H1 (cell line): ENCODE results near the gene AHSG. TPM values are rescaled to one million over a fixed set of nuclear protein-coding genes. Genes with fewer than 3 reads are reported as not detected.

Experiments
- CBX5 ChIP-seq: fragments of 300-800, 300-1000 bp; sonication (generic); IDR thresholded peaks from 2 replicates; pipeline ENCODE4 v1.7.1; 2016; ENCODE audit warnings: antibody characterized with exemption, low read length, low read depth
- TAF1 ChIP-seq: IDR thresholded peaks from 2 replicates; pipeline ENCODE4 v1.6.1; 2011; ENCODE audit warnings: mild to moderate bottlenecking, low read depth, low read length
- polyA plus RNA-seq, 7 experiments: library from polyadenylated mRNA; depleted of rRNA in 3 of 7; stranded (reverse) in 5 of 7; unstranded in 2 of 7; fragments of >200 nt in 5 of 7; fragments of 200-250 nt in 2 of 7; gene quantifications; 1 replicate in 5 of 7; 2 replicates in 1 of 7; 4 replicates in 1 of 7; pipeline versions ENCODE4 v1.2.1 to v1.2.3, GENCODE V29; 2011 to 2013; ENCODE audit warnings: missing spikeins in 2 of 7, mixed read lengths in 2 of 7
- total RNA-seq: library from RNA; stranded (reverse); fragmentation: NEBNext Ultra II Directional; extraction: Animal tissue kit (Norgen Biotek cat#: 25700); gene quantifications from 2 replicates; pipeline ENCODE4 v1.2.1, GENCODE V29; 2021
- TF ChIP-seq, protein P1 (sequence below): fragments of 300-600 bp; sonication (generic); IDR thresholded peaks from 2 replicates; pipeline ENCODE4 v1.7.1; 2012; ENCODE audit warnings: low read length, moderate library complexity, mild to moderate bottlenecking, inconsistent platforms; ENCODE audit not compliant: insufficient replicate concordance

The AHSG gene
- total and polyA plus RNA-seq, 2 of the 8 experiments (the other 6 are each of a cell fraction or from before 2014, with no cell fraction given): 0.68 to 0.78 TPM

DNA sequence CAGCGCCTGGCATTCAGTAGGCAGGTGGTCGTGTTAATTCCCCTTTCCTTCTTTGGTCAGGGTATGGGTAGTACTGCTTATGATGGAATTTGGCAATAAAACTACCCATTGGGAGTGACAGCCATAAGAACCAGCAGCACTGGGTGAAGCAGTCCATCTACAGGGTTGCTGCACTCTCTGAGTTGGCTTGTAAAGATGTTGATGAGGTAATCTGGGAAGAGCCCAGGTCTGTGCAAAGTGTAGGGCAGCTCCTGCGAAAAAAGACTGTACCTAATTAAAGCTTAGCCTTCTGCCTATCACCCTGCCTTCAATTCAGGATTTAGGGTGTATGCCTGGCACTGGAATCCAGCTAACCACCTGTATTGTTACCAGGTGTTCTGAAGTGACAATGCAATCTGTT is 22.7 kb downstream of the AHSG start (continued):
- TF ChIP-seq, protein P1, sequence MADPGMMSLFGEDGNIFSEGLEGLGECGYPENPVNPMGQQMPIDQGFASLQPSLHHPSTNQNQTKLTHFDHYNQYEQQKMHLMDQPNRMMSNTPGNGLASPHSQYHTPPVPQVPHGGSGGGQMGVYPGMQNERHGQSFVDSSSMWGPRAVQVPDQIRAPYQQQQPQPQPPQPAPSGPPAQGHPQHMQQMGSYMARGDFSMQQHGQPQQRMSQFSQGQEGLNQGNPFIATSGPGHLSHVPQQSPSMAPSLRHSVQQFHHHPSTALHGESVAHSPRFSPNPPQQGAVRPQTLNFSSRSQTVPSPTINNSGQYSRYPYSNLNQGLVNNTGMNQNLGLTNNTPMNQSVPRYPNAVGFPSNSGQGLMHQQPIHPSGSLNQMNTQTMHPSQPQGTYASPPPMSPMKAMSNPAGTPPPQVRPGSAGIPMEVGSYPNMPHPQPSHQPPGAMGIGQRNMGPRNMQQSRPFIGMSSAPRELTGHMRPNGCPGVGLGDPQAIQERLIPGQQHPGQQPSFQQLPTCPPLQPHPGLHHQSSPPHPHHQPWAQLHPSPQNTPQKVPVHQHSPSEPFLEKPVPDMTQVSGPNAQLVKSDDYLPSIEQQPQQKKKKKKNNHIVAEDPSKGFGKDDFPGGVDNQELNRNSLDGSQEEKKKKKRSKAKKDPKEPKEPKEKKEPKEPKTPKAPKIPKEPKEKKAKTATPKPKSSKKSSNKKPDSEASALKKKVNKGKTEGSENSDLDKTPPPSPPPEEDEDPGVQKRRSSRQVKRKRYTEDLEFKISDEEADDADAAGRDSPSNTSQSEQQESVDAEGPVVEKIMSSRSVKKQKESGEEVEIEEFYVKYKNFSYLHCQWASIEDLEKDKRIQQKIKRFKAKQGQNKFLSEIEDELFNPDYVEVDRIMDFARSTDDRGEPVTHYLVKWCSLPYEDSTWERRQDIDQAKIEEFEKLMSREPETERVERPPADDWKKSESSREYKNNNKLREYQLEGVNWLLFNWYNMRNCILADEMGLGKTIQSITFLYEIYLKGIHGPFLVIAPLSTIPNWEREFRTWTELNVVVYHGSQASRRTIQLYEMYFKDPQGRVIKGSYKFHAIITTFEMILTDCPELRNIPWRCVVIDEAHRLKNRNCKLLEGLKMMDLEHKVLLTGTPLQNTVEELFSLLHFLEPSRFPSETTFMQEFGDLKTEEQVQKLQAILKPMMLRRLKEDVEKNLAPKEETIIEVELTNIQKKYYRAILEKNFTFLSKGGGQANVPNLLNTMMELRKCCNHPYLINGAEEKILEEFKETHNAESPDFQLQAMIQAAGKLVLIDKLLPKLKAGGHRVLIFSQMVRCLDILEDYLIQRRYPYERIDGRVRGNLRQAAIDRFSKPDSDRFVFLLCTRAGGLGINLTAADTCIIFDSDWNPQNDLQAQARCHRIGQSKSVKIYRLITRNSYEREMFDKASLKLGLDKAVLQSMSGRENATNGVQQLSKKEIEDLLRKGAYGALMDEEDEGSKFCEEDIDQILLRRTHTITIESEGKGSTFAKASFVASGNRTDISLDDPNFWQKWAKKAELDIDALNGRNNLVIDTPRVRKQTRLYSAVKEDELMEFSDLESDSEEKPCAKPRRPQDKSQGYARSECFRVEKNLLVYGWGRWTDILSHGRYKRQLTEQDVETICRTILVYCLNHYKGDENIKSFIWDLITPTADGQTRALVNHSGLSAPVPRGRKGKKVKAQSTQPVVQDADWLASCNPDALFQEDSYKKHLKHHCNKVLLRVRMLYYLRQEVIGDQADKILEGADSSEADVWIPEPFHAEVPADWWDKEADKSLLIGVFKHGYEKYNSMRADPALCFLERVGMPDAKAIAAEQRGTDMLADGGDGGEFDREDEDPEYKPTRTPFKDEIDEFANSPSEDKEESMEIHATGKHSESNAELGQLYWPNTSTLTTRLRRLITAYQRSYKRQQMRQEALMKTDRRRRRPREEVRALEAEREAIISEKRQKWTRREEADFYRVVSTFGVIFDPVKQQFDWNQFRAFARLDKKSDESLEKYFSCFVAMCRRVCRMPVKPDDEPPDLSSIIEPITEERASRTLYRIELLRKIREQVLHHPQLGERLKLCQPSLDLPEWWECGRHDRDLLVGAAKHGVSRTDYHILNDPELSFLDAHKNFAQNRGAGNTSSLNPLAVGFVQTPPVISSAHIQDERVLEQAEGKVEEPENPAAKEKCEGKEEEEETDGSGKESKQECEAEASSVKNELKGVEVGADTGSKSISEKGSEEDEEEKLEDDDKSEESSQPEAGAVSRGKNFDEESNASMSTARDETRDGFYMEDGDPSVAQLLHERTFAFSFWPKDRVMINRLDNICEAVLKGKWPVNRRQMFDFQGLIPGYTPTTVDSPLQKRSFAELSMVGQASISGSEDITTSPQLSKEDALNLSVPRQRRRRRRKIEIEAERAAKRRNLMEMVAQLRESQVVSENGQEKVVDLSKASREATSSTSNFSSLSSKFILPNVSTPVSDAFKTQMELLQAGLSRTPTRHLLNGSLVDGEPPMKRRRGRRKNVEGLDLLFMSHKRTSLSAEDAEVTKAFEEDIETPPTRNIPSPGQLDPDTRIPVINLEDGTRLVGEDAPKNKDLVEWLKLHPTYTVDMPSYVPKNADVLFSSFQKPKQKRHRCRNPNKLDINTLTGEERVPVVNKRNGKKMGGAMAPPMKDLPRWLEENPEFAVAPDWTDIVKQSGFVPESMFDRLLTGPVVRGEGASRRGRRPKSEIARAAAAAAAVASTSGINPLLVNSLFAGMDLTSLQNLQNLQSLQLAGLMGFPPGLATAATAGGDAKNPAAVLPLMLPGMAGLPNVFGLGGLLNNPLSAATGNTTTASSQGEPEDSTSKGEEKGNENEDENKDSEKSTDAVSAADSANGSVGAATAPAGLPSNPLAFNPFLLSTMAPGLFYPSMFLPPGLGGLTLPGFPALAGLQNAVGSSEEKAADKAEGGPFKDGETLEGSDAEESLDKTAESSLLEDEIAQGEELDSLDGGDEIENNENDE: no peak
- TF ChIP-seq CBX5 (no peak), TAF1 (no peak)
